HG03159 (cell line): ENCODE data around the gene TTLL13.

ENCODE experiments used
- ATAC-seq: cut with Tn5 transposase; IDR thresholded peaks from one replicate; pipeline ENCODE4 v1.9.1; 2021; ENCODE audit warnings: mild to moderate bottlenecking, moderate library complexity; ENCODE audit not compliant: unreplicated experiment

TTLL13 gene, protein sequence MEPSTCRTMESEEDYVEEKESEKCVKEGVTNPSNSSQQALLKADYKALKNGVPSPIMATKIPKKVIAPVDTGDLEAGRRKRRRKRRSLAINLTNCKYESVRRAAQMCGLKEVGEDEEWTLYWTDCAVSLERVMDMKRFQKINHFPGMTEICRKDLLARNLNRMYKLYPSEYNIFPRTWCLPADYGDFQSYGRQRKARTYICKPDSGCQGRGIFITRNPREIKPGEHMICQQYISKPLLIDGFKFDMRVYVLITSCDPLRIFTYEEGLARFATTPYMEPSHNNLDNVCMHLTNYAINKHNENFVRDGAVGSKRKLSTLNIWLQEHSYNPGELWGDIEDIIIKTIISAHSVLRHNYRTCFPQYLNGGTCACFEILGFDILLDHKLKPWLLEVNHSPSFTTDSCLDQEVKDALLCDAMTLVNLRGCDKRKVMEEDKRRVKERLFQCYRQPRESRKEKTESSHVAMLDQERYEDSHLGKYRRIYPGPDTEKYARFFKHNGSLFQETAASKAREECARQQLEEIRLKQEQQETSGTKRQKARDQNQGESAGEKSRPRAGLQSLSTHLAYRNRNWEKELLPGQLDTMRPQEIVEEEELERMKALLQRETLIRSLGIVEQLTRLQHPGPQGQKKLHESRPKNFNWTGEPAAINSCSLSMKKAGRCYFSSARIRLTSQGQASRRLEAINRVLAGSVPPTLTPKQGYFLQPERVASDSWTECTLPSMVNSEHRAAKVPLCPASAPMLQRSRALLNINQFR

GRCh38 chr15:90249203-90249863 is at the start of gene TTLL13:
Gene TTLL13, plus strand, starts transcription at chr15:90249556. Its CDS starts 1,075 bp downstream, at chr15:90250631.
- no peak for ATAC-seq

GRCh38 chr15:90200534-90201129 is 48.7 kb upstream of the TTLL13 start:
- ATAC-seq = peak; percentile 28

GRCh38 chr15:90201130-90201943 is 48.0 kb upstream of the TTLL13 start, which contains the start of gene SEMA4B:
Gene SEMA4B, plus strand, starts transcription at chr15:90201330. Its CDS starts 249 bp downstream, at chr15:90201579.
- peak; percentile 70 for ATAC-seq

DNA sequence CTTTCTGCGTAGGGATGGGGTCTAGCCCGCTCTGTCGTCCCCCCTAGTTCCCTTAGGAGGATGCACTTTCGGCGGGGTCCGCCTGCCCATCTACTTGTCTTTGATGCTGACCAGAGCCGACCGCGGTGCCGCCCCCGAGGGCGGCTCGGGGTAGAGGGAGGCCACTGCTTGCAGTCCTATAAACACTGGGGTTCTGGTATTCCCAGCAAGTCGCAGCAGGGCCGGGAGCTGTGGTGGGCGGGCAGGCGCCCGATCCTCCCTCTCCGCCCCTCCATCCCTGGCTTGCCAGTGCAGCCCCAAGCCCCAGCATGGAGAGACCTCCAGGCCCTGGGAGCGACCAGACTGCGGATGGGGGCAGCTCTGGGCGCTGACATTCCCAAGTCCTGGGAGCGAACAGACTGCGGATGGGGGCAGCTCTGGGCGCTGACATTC is 47.4 kb upstream of the TTLL13 start:
- ATAC-seq = no peak

DNA sequence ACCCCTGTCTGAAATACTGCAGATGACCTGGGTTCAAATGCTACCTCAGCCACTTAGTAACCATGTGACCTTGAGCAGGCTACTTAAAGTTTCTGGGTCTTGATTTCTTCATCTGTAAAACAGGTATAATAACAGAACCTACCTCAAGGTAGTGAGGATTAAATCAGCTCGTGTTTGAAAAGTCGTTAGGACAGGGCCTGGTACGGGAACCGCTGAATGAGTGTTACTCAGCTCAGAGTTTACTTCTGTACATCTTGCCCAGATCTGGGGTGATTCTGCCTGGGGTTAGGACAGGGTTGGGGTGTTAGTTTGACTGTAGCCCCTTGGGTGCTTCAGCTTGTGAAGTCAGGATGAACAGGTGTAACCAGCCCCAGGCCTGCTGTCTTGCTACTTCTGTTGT is 46.4 kb upstream of the TTLL13 start:
- ATAC-seq = no peak

- ATAC-seq = no peak
Measured at GRCh38 chr15:90203473-90203872, 45.9 kb upstream of the TTLL13 start.

- no peak for ATAC-seq
Measured at GRCh38 chr15:90203922-90204321, 45.4 kb upstream of the TTLL13 start.

DNA sequence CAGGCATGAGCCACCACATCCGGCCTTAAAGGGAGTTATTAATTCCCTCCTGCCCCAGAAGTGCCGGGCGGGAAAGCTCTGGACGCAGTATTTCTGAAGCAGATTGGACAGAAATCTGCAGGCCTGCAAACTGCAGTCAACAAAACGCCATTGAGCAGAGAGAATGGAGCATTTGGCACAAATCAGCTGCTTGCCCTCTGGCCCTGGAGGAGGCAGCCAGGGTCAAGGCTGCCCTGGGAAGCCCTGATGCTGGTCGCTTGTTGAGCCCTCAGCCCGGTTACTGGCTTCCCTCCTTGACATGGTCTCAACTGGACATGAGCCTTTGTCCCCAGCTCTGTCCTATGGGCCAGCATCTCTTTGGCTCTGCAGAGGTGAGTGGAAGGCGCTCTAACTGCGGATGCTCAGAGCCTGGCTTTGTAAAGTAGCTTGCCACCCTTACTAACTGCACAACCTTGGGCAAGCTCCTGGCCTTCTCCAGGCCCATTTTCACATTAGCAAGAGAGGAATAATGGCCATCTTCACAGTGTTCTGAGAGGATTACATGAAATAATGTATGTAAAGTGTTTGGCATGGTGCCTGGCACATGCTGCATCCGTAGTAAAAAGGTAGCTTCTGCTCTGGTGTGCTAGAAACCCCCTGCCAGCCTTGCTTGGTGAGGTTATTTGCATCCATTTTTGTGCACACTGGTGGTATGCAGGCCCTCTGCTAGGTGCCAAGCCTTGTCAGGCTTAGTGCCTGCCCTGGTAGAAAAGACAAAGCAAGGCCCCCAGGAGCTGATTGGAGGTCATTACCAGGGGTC is 44.1 kb upstream of the TTLL13 start:
- ATAC-seq = no peak

DNA sequence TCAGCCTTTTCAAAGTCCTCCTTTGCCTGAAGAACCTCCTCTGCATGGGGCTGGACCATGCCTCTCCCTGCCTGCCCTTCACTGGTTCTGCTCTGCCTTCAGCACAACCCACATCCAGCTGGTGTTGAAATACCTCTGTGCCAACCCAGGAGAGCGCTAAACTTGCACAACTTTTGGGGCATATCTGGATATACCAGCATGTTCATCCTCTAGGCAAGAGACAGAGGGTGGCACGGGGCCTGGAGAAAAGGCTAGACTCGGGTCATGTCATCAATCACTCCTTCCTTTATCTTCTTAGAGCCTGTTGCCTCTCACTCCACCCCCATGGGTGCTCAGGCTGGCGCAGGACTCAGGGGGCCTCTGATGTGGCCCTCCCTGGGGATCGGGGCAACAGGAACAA is 43.5 kb upstream of the TTLL13 start:
- no peak for ATAC-seq

DNA sequence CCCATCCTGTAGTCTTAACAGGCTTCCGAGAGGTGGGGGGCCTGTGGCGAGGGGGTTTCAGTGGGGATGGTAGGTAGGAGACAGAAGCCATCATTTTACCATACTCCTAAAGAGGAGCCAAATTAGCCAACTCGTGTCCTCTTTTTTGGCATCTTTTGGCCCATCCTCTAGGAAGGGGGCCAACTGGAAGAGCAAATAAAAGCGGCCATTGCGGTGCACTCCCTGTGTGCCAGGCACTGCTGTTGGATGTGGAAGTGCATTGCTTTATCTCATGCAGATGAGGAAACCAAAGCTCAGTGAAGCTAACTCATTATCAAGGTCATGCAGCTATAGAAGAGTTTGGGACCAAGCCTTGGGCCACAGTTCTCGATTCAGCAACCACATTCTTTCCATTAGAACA is 42.1 kb upstream of the TTLL13 start:
- ATAC-seq = no peak

GRCh38 chr15:90208356-90208755 is 41.0 kb upstream of the TTLL13 start:
- no peak for ATAC-seq

DNA sequence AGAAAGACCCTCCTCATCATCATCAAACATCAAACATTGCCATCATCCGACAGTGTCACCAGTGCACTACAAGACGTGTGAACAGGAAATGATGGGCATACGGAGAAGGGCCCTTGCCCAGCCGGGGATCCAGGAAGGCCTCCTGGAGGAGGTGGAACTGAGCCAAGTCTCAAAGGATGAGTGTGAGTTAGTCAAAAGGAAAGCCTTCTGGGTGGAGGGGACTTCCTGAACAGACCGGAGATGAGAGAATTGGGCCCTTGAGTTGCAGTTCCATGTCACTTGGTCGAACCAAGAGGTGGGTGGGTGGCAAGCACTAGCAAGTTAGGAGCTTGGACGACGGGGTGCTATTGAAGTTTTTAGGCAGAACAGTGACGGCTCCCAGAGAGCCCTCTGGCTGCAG is 39.8 kb upstream of the TTLL13 start:
- no peak for ATAC-seq

GRCh38 chr15:90210593-90210992 is 38.8 kb upstream of the TTLL13 start:
- ATAC-seq = no peak

DNA sequence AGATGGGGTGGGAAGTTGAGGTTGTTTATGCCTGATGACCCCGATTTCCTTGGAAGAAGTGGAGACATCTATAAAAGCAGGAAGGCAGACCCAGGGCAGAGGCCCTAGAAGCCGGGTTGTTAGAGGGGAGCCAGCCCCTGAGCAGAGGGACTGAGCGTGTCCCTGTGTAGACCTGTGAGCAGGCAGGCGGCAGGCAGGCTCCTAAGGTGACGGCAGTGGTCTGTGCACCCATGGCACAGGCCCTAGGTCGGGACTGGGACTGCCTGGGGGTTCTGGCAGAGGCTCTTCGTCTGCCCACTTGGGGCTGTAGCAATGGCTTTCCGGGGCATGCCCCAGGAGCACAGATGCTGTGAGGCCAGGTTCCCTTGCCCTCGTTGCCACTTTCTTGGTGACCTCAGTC is 38.3 kb upstream of the TTLL13 start:
- ATAC-seq = no peak

DNA sequence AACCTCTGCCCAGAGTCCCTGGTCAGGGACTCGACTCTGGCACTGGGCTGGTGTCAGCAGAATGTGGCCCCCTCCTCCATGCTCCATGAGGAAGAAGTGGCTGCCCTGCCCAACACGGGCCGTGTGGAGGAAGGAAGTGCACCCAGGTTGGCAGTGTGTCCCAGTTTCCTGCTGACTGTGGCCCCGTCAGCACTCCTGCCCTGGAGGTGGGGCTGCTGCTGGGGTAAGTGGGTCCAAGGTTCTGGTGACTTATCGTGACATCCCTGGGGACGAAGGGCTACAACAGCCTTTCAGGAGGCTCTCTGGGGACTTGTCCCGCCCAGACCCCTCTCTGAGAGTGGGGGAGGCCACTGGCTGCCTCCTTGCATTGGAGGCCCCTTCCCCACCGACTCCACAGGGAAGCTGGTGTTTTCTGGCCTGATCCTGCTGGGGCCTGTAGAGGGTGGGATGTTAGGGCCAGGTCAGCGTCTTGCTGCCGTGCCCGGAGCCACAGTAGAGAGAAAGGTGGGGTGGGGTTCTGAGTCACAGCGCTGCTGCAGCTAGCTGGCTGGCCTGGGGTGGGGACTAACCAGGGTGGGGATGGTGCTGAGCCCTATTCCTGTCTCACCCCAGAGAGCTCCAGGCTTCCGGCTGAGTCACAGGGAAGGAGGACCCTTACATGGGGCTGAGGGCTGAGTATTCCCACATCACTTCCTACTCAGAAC is 37.8 kb upstream of the TTLL13 start:
- no peak for ATAC-seq

DNA sequence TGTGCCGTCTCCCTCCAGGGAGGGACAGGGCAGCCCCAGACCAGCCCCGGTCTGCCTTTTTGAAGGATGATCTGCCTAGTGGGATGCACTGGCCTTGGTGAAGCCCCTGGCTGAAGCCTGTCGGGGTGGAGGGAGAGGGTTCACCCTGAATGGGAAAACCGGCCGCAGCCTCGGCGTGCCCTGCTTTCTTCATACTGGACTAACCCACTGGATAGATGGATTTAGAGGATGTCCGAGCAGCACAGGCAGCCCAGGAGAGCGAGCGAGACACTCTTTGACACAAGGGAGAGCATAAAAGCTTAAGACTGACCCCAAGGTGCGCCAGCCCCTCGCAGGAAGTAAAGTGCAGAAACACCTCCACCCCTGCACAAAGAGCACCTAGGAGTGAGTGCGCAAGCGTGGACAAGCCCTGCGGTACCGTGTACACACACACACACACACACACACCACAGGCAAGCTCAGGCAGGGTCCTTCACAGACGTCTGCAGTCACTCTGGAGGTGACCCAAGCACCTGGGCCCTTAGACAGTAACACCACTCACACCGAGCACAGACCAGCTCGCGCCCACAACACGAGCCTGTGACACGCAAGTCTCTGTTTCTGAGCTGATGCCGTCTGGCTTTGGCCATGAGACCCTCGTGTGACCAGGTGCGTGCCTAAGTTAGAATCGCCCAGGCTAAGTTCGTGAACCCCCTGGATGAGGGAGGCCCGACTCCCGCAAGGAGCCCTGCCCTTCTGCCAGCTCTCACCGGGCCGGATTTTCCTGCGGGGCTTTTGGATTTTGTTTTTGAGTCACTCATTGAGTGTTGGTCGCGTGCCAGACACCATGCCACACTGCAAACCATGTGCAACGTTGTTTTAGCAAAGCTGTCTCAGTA is 36.9 kb upstream of the TTLL13 start:
- ATAC-seq = no peak

DNA sequence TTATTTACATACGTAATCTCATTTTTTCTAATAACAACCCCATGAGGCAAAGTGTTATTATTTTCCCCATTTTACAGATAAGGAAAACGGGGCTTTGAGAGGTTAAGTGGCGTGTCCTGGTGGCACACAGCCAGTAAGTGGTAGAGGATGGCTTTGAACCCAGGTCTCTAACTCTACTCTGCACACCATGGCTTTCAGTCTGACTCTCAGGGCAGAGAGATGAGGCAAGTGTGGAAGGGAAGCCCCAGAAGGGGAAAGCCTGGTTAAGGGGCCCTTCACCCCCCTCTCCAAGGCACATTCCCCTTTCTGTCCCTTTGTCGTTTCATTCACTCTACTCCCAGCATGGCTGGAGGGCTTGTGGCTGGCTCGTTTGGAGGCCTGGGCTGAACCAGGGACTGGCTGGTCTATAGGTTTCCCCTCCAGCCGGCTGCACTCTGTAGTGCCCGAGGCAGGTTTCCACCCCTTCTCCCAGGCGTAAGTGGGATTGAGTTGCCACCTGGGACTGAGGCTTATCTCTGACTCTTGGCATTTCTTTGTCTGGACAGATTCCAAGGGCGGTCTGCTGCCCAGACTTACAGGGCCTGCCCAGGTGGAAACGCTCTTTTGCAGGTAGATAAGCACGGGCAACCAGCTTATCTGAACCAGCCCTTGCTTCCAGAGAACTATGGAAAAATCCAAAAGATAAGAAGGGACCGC is 36.1 kb upstream of the TTLL13 start:
- ATAC-seq = no peak
